KMS-11 (cell line): ENCODE results near the gene CALML5.

Experiments
- H2AFZ ChIP-seq: fragments of 200-600 bp; sonication (generic); 2 replicates; pipeline ENCODE4 v1.6.1; 2016; ENCODE audit warnings: antibody characterized with exemption, mixed run types, low read depth
- H3K27ac ChIP-seq: fragments of 200-600 bp; sonication (generic); 2 replicates; pipeline ENCODE4 v1.6.1; 2016; ENCODE audit warnings: mild to moderate bottlenecking, mixed run types
- H3K27me3 ChIP-seq: fragments of 200-600 bp; sonication (generic); 2 replicates; pipeline ENCODE4 v1.6.1; 2017; ENCODE audit warnings: mild to moderate bottlenecking, low read depth, mixed run types, moderate library complexity; ENCODE audit not compliant: insufficient read depth
- H3K36me3 ChIP-seq: fragments of 200-600 bp; sonication (generic); 2 replicates; pipeline ENCODE4 v1.6.1; 2017; ENCODE audit warnings: mild to moderate bottlenecking, mixed run types; ENCODE audit not compliant: insufficient read depth
- H3K4me1 ChIP-seq: fragments of 200-600 bp; sonication (generic); 2 replicates; pipeline ENCODE4 v1.6.1; 2016; ENCODE audit warnings: mild to moderate bottlenecking, low read depth, mixed run types; ENCODE audit not compliant: poor library complexity, severe bottlenecking
- H3K4me2 ChIP-seq: fragments of 200-600 bp; sonication (generic); 2 replicates; pipeline ENCODE4 v1.7.0; 2016; ENCODE audit warnings: mild to moderate bottlenecking, mixed run types
- H3K4me3 ChIP-seq: fragments of 200-600 bp; sonication (generic); IDR thresholded peaks from 2 replicates; pipeline ENCODE4 v1.6.1; 2017; ENCODE audit warnings: low read depth, low read length, mixed read lengths; ENCODE audit not compliant: insufficient read depth
- H3K79me2 ChIP-seq: fragments of 200-600 bp; sonication (generic); 2 replicates; pipeline ENCODE4 v1.6.1; 2016; ENCODE audit warnings: low read depth, mixed run types; ENCODE audit not compliant: insufficient read depth
- H3K9ac ChIP-seq: fragments of 200-600 bp; sonication (generic); 2 replicates; pipeline ENCODE4 v1.6.1; 2016; ENCODE audit warnings: mild to moderate bottlenecking, mixed run types
- H4K20me1 ChIP-seq: fragments of 200-600 bp; sonication (generic); 2 replicates; pipeline ENCODE4 v1.6.1; 2016; ENCODE audit warnings: mild to moderate bottlenecking, mixed run types; ENCODE audit not compliant: insufficient read depth
- TF ChIP-seq, protein P1 (sequence below): fragments of 200-600 bp; sonication (generic); conservative IDR thresholded peaks from 2 replicates; pipeline ENCODE4 v1.6.1; 2017; ENCODE audit warnings: low read depth, mild to moderate bottlenecking, antibody characterized with exemption, low read length, moderate library complexity, mixed read lengths

The CALML5 gene

DNA sequence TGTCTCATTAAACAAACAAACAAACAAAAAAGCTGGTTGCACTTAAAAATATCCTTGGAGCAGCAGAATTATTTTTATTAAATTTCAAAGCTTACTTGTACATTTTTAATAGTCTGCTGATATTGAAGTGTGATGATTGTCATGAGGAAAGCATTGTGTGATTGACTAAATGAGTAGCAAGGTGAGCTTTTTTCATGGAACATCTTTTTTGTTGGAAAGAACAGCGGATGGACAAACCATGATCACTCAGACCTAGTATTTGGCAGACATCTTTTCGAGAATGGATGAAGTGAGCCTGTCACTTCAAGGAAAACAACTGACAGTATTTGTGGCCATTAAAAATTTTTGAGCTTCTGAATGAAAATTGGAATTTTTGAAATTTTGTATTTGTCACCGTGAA is 19.7 kb upstream of the CALML5 start:
- Histone ChIP-seq H3K4me2 (no peak overlapping the region), H3K4me1 (no peaks in the 10 kb centered on the region), H2AFZ (no peak overlapping the region), H3K36me3 (no peaks in the 10 kb centered on the region), H3K27me3 (no peaks in the 10 kb centered on the region), H3K79me2 (no peaks in the 10 kb centered on the region), H4K20me1 (no peaks in the 10 kb centered on the region), H3K9ac (no peak overlapping the region), H3K27ac (no peak overlapping the region), H3K4me3 (no peak overlapping the region)
- TF ChIP-seq, protein P1, sequence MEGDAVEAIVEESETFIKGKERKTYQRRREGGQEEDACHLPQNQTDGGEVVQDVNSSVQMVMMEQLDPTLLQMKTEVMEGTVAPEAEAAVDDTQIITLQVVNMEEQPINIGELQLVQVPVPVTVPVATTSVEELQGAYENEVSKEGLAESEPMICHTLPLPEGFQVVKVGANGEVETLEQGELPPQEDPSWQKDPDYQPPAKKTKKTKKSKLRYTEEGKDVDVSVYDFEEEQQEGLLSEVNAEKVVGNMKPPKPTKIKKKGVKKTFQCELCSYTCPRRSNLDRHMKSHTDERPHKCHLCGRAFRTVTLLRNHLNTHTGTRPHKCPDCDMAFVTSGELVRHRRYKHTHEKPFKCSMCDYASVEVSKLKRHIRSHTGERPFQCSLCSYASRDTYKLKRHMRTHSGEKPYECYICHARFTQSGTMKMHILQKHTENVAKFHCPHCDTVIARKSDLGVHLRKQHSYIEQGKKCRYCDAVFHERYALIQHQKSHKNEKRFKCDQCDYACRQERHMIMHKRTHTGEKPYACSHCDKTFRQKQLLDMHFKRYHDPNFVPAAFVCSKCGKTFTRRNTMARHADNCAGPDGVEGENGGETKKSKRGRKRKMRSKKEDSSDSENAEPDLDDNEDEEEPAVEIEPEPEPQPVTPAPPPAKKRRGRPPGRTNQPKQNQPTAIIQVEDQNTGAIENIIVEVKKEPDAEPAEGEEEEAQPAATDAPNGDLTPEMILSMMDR: no peak

GRCh38 chr10:5518143-5518542 is 18.8 kb upstream of the CALML5 start:
- Histone ChIP-seq H3K36me3 (no peaks in the 10 kb centered on the region), H3K4me3 (no peak overlapping the region), H3K4me1 (no peaks in the 10 kb centered on the region), H3K27ac (no peak overlapping the region), H4K20me1 (no peaks in the 10 kb centered on the region), H2AFZ (no peak overlapping the region), H3K9ac (no peak overlapping the region), H3K27me3 (no peaks in the 10 kb centered on the region; the same call in 1 of the 2 replicates), H3K79me2 (no peaks in the 10 kb centered on the region), H3K4me2 (no peak overlapping the region)
- TF ChIP-seq, protein P1: no peak

DNA sequence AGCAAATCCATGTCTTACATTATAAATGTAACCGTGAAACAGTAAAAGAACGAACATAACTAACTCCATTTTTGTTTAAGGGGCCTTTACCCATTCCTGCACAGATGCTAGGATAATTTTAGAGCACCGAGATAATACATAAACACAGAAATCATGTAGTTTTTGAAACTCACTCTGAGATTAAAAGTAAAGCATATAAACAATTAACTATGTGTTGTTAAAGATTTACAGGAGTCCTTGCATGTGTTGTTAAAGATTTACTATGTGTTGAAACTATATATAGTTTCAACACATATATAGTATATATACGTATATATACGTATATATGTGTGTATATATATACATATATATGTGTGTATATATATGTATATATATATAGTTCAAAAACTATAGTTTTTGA is 18.2 kb upstream of the CALML5 start:
- H2AFZ ChIP-seq: no peak overlapping the region
- no peak overlapping the region for H3K4me2 ChIP-seq
- no peaks in the 10 kb centered on the region; the same call in 1 of the 2 replicates for H3K27me3 ChIP-seq
- no peaks in the 10 kb centered on the region for H3K79me2 ChIP-seq
- H3K4me3 ChIP-seq: no peak overlapping the region
- no peak overlapping the region for H3K27ac ChIP-seq
- no peaks in the 10 kb centered on the region for H3K36me3 ChIP-seq
- no peaks in the 10 kb centered on the region for H4K20me1 ChIP-seq
- H3K4me1 ChIP-seq: no peaks in the 10 kb centered on the region
- H3K9ac ChIP-seq: no peak overlapping the region
- TF ChIP-seq, protein P1: no peak

GRCh38 chr10:5515948-5516761 is 16.8 kb upstream of the CALML5 start:
- TF ChIP-seq, protein P1: no peak
- Histone ChIP-seq H3K27me3 (no peaks in the 10 kb centered on the region; the same call in 1 of the 2 replicates), H2AFZ (no peak overlapping the region), H3K79me2 (no peaks in the 10 kb centered on the region), H3K4me2 (no peak overlapping the region), H3K4me3 (no peak overlapping the region), H3K4me1 (no peaks in the 10 kb centered on the region), H3K27ac (no peak overlapping the region), H3K36me3 (no peaks in the 10 kb centered on the region), H4K20me1 (no peaks in the 10 kb centered on the region), H3K9ac (no peak overlapping the region)
